HG02642 (cell line): Measurements from ENCODE around the gene QSOX2.

ENCODE experiments used
- ATAC-seq: cut with Tn5 transposase; IDR thresholded peaks from one replicate; pipeline ENCODE4 v1.9.1; 2021; ENCODE audit warnings: mild to moderate bottlenecking; ENCODE audit not compliant: unreplicated experiment, poor library complexity

QSOX2 gene

DNA sequence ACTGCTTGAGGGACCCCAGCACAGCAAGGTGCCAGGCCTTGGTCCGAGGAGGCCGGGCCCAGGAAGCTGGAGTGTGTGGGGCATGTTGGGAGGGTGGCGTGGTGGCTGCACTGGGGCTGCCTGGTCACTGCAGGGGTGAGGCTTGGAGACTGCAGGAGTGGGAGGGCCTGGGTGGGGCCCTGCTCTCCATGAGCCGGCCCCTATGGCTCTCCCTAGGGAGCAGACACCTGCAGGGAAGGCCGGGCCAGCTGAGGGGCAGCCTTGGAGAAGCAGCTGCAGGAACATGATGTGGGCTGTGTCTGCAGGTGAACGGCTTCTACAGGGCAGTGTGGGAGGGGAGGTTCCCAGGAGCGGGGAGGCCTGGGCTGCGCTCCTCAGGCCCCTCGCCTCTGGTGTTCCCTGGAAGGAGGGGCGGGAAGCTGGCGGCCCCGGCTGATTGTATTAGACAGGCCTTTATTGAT is 85.2 kb downstream of the QSOX2 start:
- ATAC-seq, result no peak

DNA sequence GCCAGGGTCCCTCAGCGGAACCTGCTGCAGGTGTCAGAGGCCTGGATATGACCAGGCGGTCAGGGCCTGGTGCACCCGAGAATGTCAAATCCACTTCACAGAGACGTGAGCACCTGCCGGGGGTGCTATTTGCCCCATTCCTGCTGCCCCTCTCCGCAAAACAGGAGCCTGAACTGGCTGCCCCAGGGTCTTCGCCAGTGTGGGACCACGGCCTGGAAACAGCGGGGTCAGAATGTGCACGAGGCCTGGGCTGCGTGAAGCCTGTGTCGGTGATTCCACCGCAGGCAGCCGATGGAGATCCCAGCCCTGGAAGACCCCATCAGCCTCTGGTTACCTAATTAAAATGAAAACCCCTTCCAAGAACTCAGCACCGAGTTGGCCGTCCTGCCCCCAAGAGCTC is 85.8 kb downstream of the QSOX2 start:
- no peak for ATAC-seq

DNA sequence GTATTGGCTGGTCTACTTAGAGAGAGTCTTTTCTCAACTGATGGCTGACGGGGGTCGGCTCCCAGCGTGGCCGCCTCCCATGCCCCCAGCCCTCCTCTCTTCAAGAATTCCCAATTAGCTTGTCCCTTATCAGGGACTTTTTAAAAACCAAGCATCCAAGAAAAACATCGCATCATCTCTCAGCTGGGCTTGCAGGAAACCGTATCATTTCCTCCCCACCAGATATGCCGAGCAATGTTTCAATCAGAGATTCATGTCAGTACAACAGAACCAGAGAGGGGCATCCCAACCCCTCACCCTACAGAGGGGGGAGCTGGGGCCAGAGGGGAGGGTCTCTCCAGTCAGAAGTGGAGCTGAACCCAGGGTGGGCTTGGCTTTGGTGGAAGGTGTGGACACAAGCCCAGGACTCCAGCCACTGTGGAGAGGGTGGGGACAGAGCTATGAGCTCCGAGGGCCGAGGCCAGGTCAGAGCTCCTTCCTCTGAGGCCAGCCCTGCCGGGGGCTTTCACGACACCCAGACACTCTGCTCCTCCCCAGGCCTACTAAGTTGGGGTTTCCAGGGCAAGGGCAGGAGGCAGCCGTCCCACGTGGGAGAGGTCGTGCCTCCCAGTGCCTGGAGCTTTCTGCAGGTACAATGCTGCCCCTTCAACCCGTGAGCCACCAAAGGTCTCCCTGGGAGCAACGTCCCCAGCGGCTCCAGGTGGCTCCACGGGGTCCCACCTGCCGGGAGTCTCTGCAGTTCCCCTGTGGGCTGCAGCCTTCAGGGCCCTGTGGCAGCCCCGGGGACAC is 87.9 kb downstream of the QSOX2 start:
- no peak for ATAC-seq
